Endothelial cell of umbilical vein (primary cell): ENCODE results near the gene AP4B1. TPM values are rescaled to one million over a fixed set of nuclear protein-coding genes. Genes with fewer than 3 reads are reported as not detected.
A peak's percentile ranks its signal among the peaks of the same experiment; 100 is the strongest.

Experiments
- BruUV-seq: library from RNA; stranded (reverse); fragments of 400-500 nt; replicated peaks from 2 replicates; lab custom pipeline; 2021; lab: Mats Ljungman, UMichigan
- CTCF ChIA-PET: fragments of 300-600, 350-600 bp; sonication (Branson Sonifier 250); formaldehyde crosslinking; loops from one replicate; lab custom pipeline; 2021; ENCODE audit warnings: antibody characterized with exemption, inconsistent platforms; lab: Charles Lee
- POLR2A ChIA-PET: fragments of 300-600, 350-600 bp; sonication (Branson Sonifier 250); formaldehyde crosslinking; loops from one replicate; lab custom pipeline; 2021; ENCODE audit warnings: antibody characterized with exemption, inconsistent platforms; lab: Charles Lee
- DNase-seq: peaks from one replicate; pipeline ENCODE4 v3.0.0-alpha.2; 2011; ENCODE audit warnings: low read depth, low spot score
- FAIRE-seq: peaks from 2 replicates; lab custom pipeline; 2011; peaks lifted over from hg19 to GRCh38; lab: Jason Lieb, UNC
- H2AFZ ChIP-seq: 2 replicates; pipeline ENCODE4 v1.6.0; 2012; ENCODE audit warnings: low read depth, low read length, control low read depth, inconsistent platforms
- H3K27ac ChIP-seq: 2 replicates; pipeline ENCODE4 v1.5.1; 2011; ENCODE audit warnings: low read depth, mild to moderate bottlenecking, control low read depth, low read length, moderate library complexity; ENCODE audit not compliant: insufficient read depth
- H3K27me3 ChIP-seq, 2 experiments: 2 replicates each; pipeline versions ENCODE4 v1.6.0 to v1.6.1; 2011; ENCODE audit warnings: low read length in 2 of 2, mixed read lengths in 1 of 2; ENCODE audit not compliant: control insufficient read depth in 2 of 2, insufficient read depth in 2 of 2
- H3K36me3 ChIP-seq, 2 experiments: 2 replicates in 1 of 2; 3 replicates in 1 of 2; pipeline ENCODE4 v1.5.1; 2011; ENCODE audit warnings: low read length in 2 of 2, mild to moderate bottlenecking in 1 of 2, moderate library complexity in 1 of 2; ENCODE audit not compliant: control insufficient read depth in 2 of 2, insufficient read depth in 2 of 2; ENCODE audit errors: extremely low read depth in 1 of 2
- H3K4me1 ChIP-seq: 3 replicates; pipeline ENCODE4 v1.5.1; 2011; ENCODE audit warnings: mild to moderate bottlenecking, low read length; ENCODE audit not compliant: control insufficient read depth, insufficient read depth; ENCODE audit errors: extremely low read depth
- H3K4me2 ChIP-seq: 2 replicates; pipeline ENCODE4 v1.6.1; 2011; ENCODE audit warnings: low read length, control low read depth, mixed read lengths; ENCODE audit not compliant: insufficient read depth
- H3K4me3 ChIP-seq, 3 experiments: fragments of 200-600 bp in 1 of 3; sonication (generic), shearing (Covaris generic) in 1 of 3; replicated peaks in 1 of 3; 2 replicates each; pipeline ENCODE4 v1.5.1; 2011 to 2016; ENCODE audit warnings: control low read depth in 3 of 3, low read length in 3 of 3, mild to moderate bottlenecking in 2 of 3, inconsistent platforms in 1 of 3, low read depth in 1 of 3, moderate library complexity in 1 of 3; ENCODE audit not compliant: insufficient read depth in 1 of 3
- H3K79me2 ChIP-seq: 2 replicates; pipeline ENCODE4 v1.6.0; 2012; ENCODE audit warnings: low read length, inconsistent platforms; ENCODE audit not compliant: control insufficient read depth, insufficient read depth
- H3K9ac ChIP-seq: replicated peaks from 2 replicates; pipeline ENCODE3; 2011; ENCODE audit warnings: low read length, control low read depth; ENCODE audit not compliant: insufficient read depth; ENCODE audit errors: extremely low read depth
- H3K9me1 ChIP-seq: replicated peaks from 3 replicates; pipeline ENCODE4 v1.6.0; 2011; ENCODE audit warnings: mild to moderate bottlenecking, low read length; ENCODE audit not compliant: control insufficient read depth, insufficient read depth; ENCODE audit errors: extremely low read depth
- H3K9me3 ChIP-seq: replicated peaks from 2 replicates; pipeline ENCODE4 v1.5.1; 2012; ENCODE audit warnings: low read length, inconsistent platforms; ENCODE audit not compliant: control insufficient read depth, insufficient read depth
- H4K20me1 ChIP-seq: replicated peaks from 2 replicates; pipeline ENCODE3; 2011; ENCODE audit warnings: mild to moderate bottlenecking, low read length; ENCODE audit not compliant: control insufficient read depth, insufficient read depth; ENCODE audit errors: extremely low read depth
- GATA2 ChIP-seq: IDR thresholded peaks from 2 replicates; pipeline ENCODE4 v1.7.0; 2011; ENCODE audit warnings: low read depth, mild to moderate bottlenecking, moderate library complexity, mixed read lengths, low read length; ENCODE audit not compliant: insufficient read length, insufficient read depth
- POLR2AphosphoS5 ChIP-seq: IDR thresholded peaks from 2 replicates; pipeline ENCODE4 v1.6.1; 2012; ENCODE audit warnings: low read depth, mild to moderate bottlenecking, control low read depth, low read length, moderate library complexity; ENCODE audit not compliant: insufficient read depth
- dilution Hi-C: fragments of 300-500 bp; cut with MboI; formaldehyde crosslinking; loops from one replicate; pipeline ENCODE4 v1.15.0; 2019; ENCODE audit warnings: low sequenced_read_pairs; ENCODE audit not compliant: extremely low pct_ligation_motif_present
- intact Hi-C: fragments of 100-400 bp; cut with micrococcal nuclease; formaldehyde crosslinking; loops from one replicate; pipeline ENCODE4 v1.10.0; 2022
- polyA plus RNA-seq, 4 experiments: library from polyadenylated mRNA; depleted of rRNA in 3 of 4; stranded (reverse) in 3 of 4; unstranded in 1 of 4; fragments of >200 nt; gene quantifications; 2 replicates each; pipeline versions ENCODE4 v1.2.1 to v1.2.3, GENCODE V29; 2011 to 2012; ENCODE audit warnings: missing spikeins in 1 of 4
- total RNA-seq: library from RNA; stranded (reverse); gene quantifications from 2 replicates; pipeline ENCODE4 v1.2.3, GENCODE V29; 2021
- TF ChIP-seq, protein P1 (sequence below): IDR thresholded peaks from 2 replicates; pipeline ENCODE4 v1.6.1; 2011; ENCODE audit not compliant: insufficient read depth, insufficient read length
- TF ChIP-seq, protein P2 (sequence below), 2 donors: IDR thresholded peaks; 1 replicate in 1 of 2; 2 replicates in 1 of 2; pipeline ENCODE4 v1.5.1; 2011; ENCODE audit warnings: low read length in 2 of 2, mild to moderate bottlenecking in 2 of 2, moderate library complexity in 2 of 2, control low read depth in 1 of 2, inconsistent platforms in 1 of 2, low read depth in 1 of 2; ENCODE audit not compliant: insufficient read depth in 1 of 2; ENCODE audit errors: extremely low read depth in 1 of 2

Gene AP4B1
- total and polyA plus RNA-seq, 2 donors (not counting 3 experiments of a cell fraction or from before 2014, with no cell fraction given): 21.9 to 33.0 TPM

GRCh38 chr1:113928187-113928930 is 23.8 kb upstream of the AP4B1 start:
- Histone ChIP-seq H4K20me1 (no peaks in the 10 kb centered on the region), H3K36me3 (no peaks in the 10 kb centered on the region), H3K9me1 (no peaks in the 10 kb centered on the region), H3K9ac (peak overlapping the region; percentile 89), H2AFZ (peak overlapping the region; percentile 62), H3K27me3 (peaks cover 0 to 2% of the 10 kb centered on the region in 2 experiments), H3K4me3 (peak overlapping the region; percentile 63 to 73 (median 65)), H3K4me2 (peak overlapping the region; percentile 83), H3K79me2 (peaks cover 37% of the 10 kb centered on the region), H3K9me3 (no peaks in the 10 kb centered on the region), H3K4me1 (peaks cover 26% of the 10 kb centered on the region), H3K27ac (peak overlapping the region; percentile 89)
- ChIA-PET POLR2A (interaction anchor here (0.6 to 2.1 kb wide), 2 partner anchors 24 to 572 kb away, joined by 4 to 8 read pairs; partner anchors contain the start of genes AP4B1 and DCLRE1B), CTCF (interaction anchor here (0.7 to 6.8 kb wide), 10 partner anchors 8 to 116 kb away, joined by 3 to 54 read pairs (median 6); partner anchors contain the start of genes AP4B1, DCLRE1B, OLFML3 and RSBN1)
- intact Hi-C loops: loop anchor here (2.0 kb wide), 1 partner anchor 170 kb away; the partner anchor contains the start of gene PHTF1
- TF ChIP-seq, protein P1, sequence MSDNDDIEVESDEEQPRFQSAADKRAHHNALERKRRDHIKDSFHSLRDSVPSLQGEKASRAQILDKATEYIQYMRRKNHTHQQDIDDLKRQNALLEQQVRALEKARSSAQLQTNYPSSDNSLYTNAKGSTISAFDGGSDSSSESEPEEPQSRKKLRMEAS: no peak
- no peak for TF ChIP-seq POLR2AphosphoS5
- TF ChIP-seq, protein P2, sequence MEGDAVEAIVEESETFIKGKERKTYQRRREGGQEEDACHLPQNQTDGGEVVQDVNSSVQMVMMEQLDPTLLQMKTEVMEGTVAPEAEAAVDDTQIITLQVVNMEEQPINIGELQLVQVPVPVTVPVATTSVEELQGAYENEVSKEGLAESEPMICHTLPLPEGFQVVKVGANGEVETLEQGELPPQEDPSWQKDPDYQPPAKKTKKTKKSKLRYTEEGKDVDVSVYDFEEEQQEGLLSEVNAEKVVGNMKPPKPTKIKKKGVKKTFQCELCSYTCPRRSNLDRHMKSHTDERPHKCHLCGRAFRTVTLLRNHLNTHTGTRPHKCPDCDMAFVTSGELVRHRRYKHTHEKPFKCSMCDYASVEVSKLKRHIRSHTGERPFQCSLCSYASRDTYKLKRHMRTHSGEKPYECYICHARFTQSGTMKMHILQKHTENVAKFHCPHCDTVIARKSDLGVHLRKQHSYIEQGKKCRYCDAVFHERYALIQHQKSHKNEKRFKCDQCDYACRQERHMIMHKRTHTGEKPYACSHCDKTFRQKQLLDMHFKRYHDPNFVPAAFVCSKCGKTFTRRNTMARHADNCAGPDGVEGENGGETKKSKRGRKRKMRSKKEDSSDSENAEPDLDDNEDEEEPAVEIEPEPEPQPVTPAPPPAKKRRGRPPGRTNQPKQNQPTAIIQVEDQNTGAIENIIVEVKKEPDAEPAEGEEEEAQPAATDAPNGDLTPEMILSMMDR (IDR thresholded peaks at IDR 0.05; ENCODE audit: extremely low read depth in 1 of 2, insufficient read depth in 1 of 2, low read depth in 1 of 2, low read length in 2 of 2): no peak
- TF ChIP-seq GATA2: no peak
- BruUV-seq: no TSS peak
- dilution Hi-C loops: no loop called here
- DNase-seq: no peak
- no peak for FAIRE-seq
